Measurements from ENCODE around the gene EPHA4. TPM values are rescaled to one million over a fixed set of nuclear protein-coding genes. Genes with fewer than 3 reads are reported as not detected.

EPHA4 gene
- polyA plus RNA-seq, 1 donor (not counting 4 experiments of a cell fraction or from before 2014, with no cell fraction given): 9.0 TPM

GRCh38 chr2:221533299-221533698, 38.8 kb downstream of the EPHA4 start:
- TF ChIP-seq CTCF (optimal IDR thresholded peaks at IDR 0.05 in 1 of 3, IDR thresholded peaks at IDR 0.05 in 1 of 3, conservative IDR thresholded peaks at IDR 0.05 in 1 of 3; ENCODE audit: extremely low read depth in 1 of 3, insufficient read depth in 2 of 3, low read length in 3 of 3) (no peak), EZH2 (IDR thresholded peaks at IDR 0.05; ENCODE audit: low read length) (no peak)
- Histone ChIP-seq H3K4me2 (ENCODE audit: control insufficient read depth, extremely low read depth, insufficient read depth, low read depth, low read length) (peak overlapping the region; percentile 7), H3K27me3 (ENCODE audit: control insufficient read depth, extremely low read depth, insufficient read depth, low read length) (no peaks in the 10 kb centered on the region), H3K4me3 (ENCODE audit: control insufficient read depth in 2 of 3, extremely low read depth in 1 of 3, insufficient read depth in 2 of 3, low read depth in 1 of 3, low read length in 3 of 3) (no peak overlapping the region), H3K9me3 (ENCODE audit: control insufficient read depth, low read depth, low read length) (no peaks in the 10 kb centered on the region), H3K27ac (ENCODE audit: control insufficient read depth, insufficient read depth, low read length) (no peak overlapping the region), H3K4me1 (ENCODE audit: control insufficient read depth, extremely low read depth, insufficient read depth, low read length) (peaks cover 32% of the 10 kb centered on the region), H3K9me1 (ENCODE audit: control insufficient read depth, extremely low read depth, insufficient read depth, low read length) (no peaks in the 10 kb centered on the region), H3K9ac (ENCODE audit: control insufficient read depth, extremely low read depth, insufficient read depth, low read length) (no peak overlapping the region), H2AFZ (ENCODE audit: control insufficient read depth, low read length) (no peak overlapping the region), H4K20me1 (ENCODE audit: control insufficient read depth, extremely low read depth, insufficient read depth, low read length) (no peaks in the 10 kb centered on the region), H3K36me3 (ENCODE audit: control insufficient read depth in 2 of 2, extremely low read depth in 1 of 2, insufficient read depth in 2 of 2, low read length in 2 of 2) (no peaks in the 10 kb centered on the region), H3K79me2 (ENCODE audit: control insufficient read depth, insufficient read depth, low read length) (no peaks in the 10 kb centered on the region)
- DNase-seq (ENCODE audit: low read depth, low spot score): no peak
- FAIRE-seq: no peak
- dilution Hi-C loops (cut with MboI; ENCODE audit: extremely low pct_ligation_motif_present, low sequenced_read_pairs): no loop called here

GRCh38 chr2:221532641-221533040, 39.5 kb downstream of the EPHA4 start:
- H2AFZ ChIP-seq (ENCODE audit: control insufficient read depth, low read length): no peak overlapping the region
- H3K9ac ChIP-seq (ENCODE audit: control insufficient read depth, extremely low read depth, insufficient read depth, low read length): no peak overlapping the region
- no peak overlapping the region for H3K27ac ChIP-seq (ENCODE audit: control insufficient read depth, insufficient read depth, low read length)
- no peak overlapping the region for H3K4me3 ChIP-seq (ENCODE audit: control insufficient read depth in 2 of 3, extremely low read depth in 1 of 3, insufficient read depth in 2 of 3, low read depth in 1 of 3, low read length in 3 of 3)
- H3K4me2 ChIP-seq (ENCODE audit: control insufficient read depth, extremely low read depth, insufficient read depth, low read depth, low read length): no peak overlapping the region
- no peaks in the 10 kb centered on the region for H4K20me1 ChIP-seq (ENCODE audit: control insufficient read depth, extremely low read depth, insufficient read depth, low read length)
- no peaks in the 10 kb centered on the region for H3K27me3 ChIP-seq (ENCODE audit: control insufficient read depth, extremely low read depth, insufficient read depth, low read length)
- dilution Hi-C loops (cut with MboI; ENCODE audit: extremely low pct_ligation_motif_present, low sequenced_read_pairs): no loop called here
- FAIRE-seq (no peak), DNase-seq (ENCODE audit: low read depth, low spot score) (no peak)
- H3K36me3 ChIP-seq (ENCODE audit: control insufficient read depth in 2 of 2, extremely low read depth in 1 of 2, insufficient read depth in 2 of 2, low read length in 2 of 2): no peaks in the 10 kb centered on the region
- H3K79me2 ChIP-seq (ENCODE audit: control insufficient read depth, insufficient read depth, low read length): no peaks in the 10 kb centered on the region
- H3K9me1 ChIP-seq (ENCODE audit: control insufficient read depth, extremely low read depth, insufficient read depth, low read length): no peaks in the 10 kb centered on the region
- TF ChIP-seq EZH2 (IDR thresholded peaks at IDR 0.05; ENCODE audit: low read length): no peak
- no peak for TF ChIP-seq CTCF (optimal IDR thresholded peaks at IDR 0.05 in 1 of 3, IDR thresholded peaks at IDR 0.05 in 1 of 3, conservative IDR thresholded peaks at IDR 0.05 in 1 of 3; ENCODE audit: extremely low read depth in 1 of 3, insufficient read depth in 2 of 3, low read length in 3 of 3)
- peaks cover 32% of the 10 kb centered on the region for H3K4me1 ChIP-seq (ENCODE audit: control insufficient read depth, extremely low read depth, insufficient read depth, low read length)
- H3K9me3 ChIP-seq (ENCODE audit: control insufficient read depth, low read depth, low read length): no peaks in the 10 kb centered on the region

Measured in keratinocyte (primary cell).